ENCODE data around the gene CHAD. TPM values are rescaled to one million over a fixed set of nuclear protein-coding genes. Genes with fewer than 3 reads are reported as not detected.

CHAD gene
- polyA plus RNA-seq, 1 of the 3 experiments (the other 2 are of a cell fraction) = not detected

GRCh38 chr17:50475362-50475761 lies 6.7 kb upstream of the CHAD start:
- no peak overlapping the region for H3K4me2 ChIP-seq
- ChIA-PET CTCF (interaction anchor here (0.8 to 5.9 kb wide), 9 partner anchors 9 to 113 kb away, joined by 3 to 85 read pairs (median 3); partner anchors contain the start of gene LRRC59), POLR2A (interaction anchor here (0.6 kb wide), 1 partner anchor 86 kb away, joined by 4 read pairs; no protein-coding TSS in a partner anchor)
- TF ChIP-seq ZBTB33 (IDR thresholded peaks at IDR 0.05; ENCODE audit: borderline replicate concordance, low read depth) (no peak), TEAD4 (IDR thresholded peaks at IDR 0.05; ENCODE audit: borderline replicate concordance, insufficient read depth) (no peak), JUND (IDR thresholded peaks at IDR 0.05) (no peak), TAF1 (IDR thresholded peaks at IDR 0.05; ENCODE audit: borderline replicate concordance, low read depth, low read length) (no peak), IRF3 (IDR thresholded peaks at IDR 0.05; ENCODE audit: low read depth, low read length) (no peak), RFX5 (IDR thresholded peaks at IDR 0.05; ENCODE audit: low read length) (no peak), RCOR1 (IDR thresholded peaks at IDR 0.05; ENCODE audit: low read length) (no peak), POLR2AphosphoS5 (IDR thresholded peaks at IDR 0.05; ENCODE audit: low read depth, low read length) (no peak), PBX3 (IDR thresholded peaks at IDR 0.05) (no peak), FOSL2 (IDR thresholded peaks at IDR 0.05; ENCODE audit: borderline replicate concordance, low read depth) (no peak), SIN3A (IDR thresholded peaks at IDR 0.05; ENCODE audit: borderline replicate concordance, low read depth, low read length) (no peak), RAD21 (IDR thresholded peaks at IDR 0.05; ENCODE audit: low read length) (no peak), MXI1 (IDR thresholded peaks at IDR 0.05; ENCODE audit: low read depth, low read length) (no peak)
- no peak overlapping the region for H3K9ac ChIP-seq
- no peaks in the 10 kb centered on the region for H3K9me3 ChIP-seq
- H3K27me3 ChIP-seq (ENCODE audit: insufficient read depth) = no peaks in the 10 kb centered on the region
- WGBS (ENCODE audit: low lambda C conversion rate) = 64% methylated on average over 4 of the region's 4 CpGs
- H3K9me2 ChIP-seq = no peaks in the 10 kb centered on the region
- peaks cover 0 to 4% of the 10 kb centered on the region in 2 experiments for H3K36me3 ChIP-seq (replicated peaks in 1 of 2; ENCODE audit: control insufficient read depth in 1 of 2, insufficient read depth in 2 of 2, low read length in 1 of 2)
- H3K79me2 ChIP-seq (ENCODE audit: insufficient read depth) = peaks cover 12% of the 10 kb centered on the region
- peaks cover 7 to 16% of the 10 kb centered on the region in 2 experiments; a peak in 2 of 4 replicates for H3K4me1 ChIP-seq (ENCODE audit: control insufficient read depth in 1 of 2, insufficient read depth in 2 of 2, low read depth in 1 of 2, low read length in 1 of 2)
- no peak overlapping the region for H3K4me3 ChIP-seq (ENCODE audit: low read depth in 2 of 2, low read length in 1 of 2)
- H2AFZ ChIP-seq (ENCODE audit: low read depth) = no peak overlapping the region
- H4K20me1 ChIP-seq (ENCODE audit: insufficient read depth) = no peaks in the 10 kb centered on the region
- H3K27ac ChIP-seq (ENCODE audit: low read depth in 2 of 2, low read length in 1 of 2) = no peak overlapping the region
- H3F3A ChIP-seq (replicated peaks; ENCODE audit: insufficient read depth) = peaks cover 14% of the 10 kb centered on the region
- no peak for DNase-seq

GRCh38 chr17:50474523-50474922 lies 5.8 kb upstream of the CHAD start:
- H2AFZ ChIP-seq (ENCODE audit: low read depth) = no peak overlapping the region
- no peaks in the 10 kb centered on the region for H3K9me3 ChIP-seq
- ChIA-PET POLR2A (no interaction called here), CTCF (interaction anchor here (0.8 to 5.9 kb wide), 11 partner anchors 12 to 112 kb away, joined by 3 to 85 read pairs (median 4); partner anchors contain the start of gene LRRC59)
- no peaks in the 10 kb centered on the region for H3K9me2 ChIP-seq
- DNase-seq = no peak
- H3K4me1 ChIP-seq (ENCODE audit: control insufficient read depth in 1 of 2, insufficient read depth in 2 of 2, low read depth in 1 of 2, low read length in 1 of 2) = peaks cover under 1 to 12% of the 10 kb centered on the region in 2 experiments; a peak in 2 of 4 replicates
- H3K36me3 ChIP-seq (replicated peaks in 1 of 2; ENCODE audit: control insufficient read depth in 1 of 2, insufficient read depth in 2 of 2, low read length in 1 of 2) = no peaks in the 10 kb centered on the region
- no peak overlapping the region for H3K4me3 ChIP-seq (ENCODE audit: low read depth in 2 of 2, low read length in 1 of 2)
- 79% methylated on average over 6 of the region's 6 CpGs for WGBS (ENCODE audit: low lambda C conversion rate)
- H3K27ac ChIP-seq (ENCODE audit: low read depth in 2 of 2, low read length in 1 of 2) = no peak overlapping the region
- H3F3A ChIP-seq (replicated peaks; ENCODE audit: insufficient read depth) = peaks cover 14% of the 10 kb centered on the region
- H3K27me3 ChIP-seq (ENCODE audit: insufficient read depth) = no peaks in the 10 kb centered on the region
- H4K20me1 ChIP-seq (ENCODE audit: insufficient read depth) = no peaks in the 10 kb centered on the region
- no peak overlapping the region for H3K9ac ChIP-seq
- H3K4me2 ChIP-seq = no peak overlapping the region
- peaks cover 4% of the 10 kb centered on the region for H3K79me2 ChIP-seq (ENCODE audit: insufficient read depth)
- TF ChIP-seq FOXJ3 (CRISPR knock-in tag; IDR thresholded peaks at IDR 0.05) = no peak
- no peak for TF ChIP-seq FOXM1 (IDR thresholded peaks at IDR 0.05; ENCODE audit: low read depth)
- TF ChIP-seq USF1 (IDR thresholded peaks at IDR 0.05; ENCODE audit: borderline replicate concordance, low read depth) = no peak
- no peak for TF ChIP-seq REST (IDR thresholded peaks at IDR 0.05; ENCODE audit: low read depth, low read length)
- no peak for TF ChIP-seq SMC3 (IDR thresholded peaks at IDR 0.05; ENCODE audit: low read depth, low read length)
- no peak for TF ChIP-seq IRF3 (IDR thresholded peaks at IDR 0.05; ENCODE audit: low read depth, low read length)
